ENCODE data around the gene MESP1. TPM values are rescaled to one million over a fixed set of nuclear protein-coding genes. Genes with fewer than 3 reads are reported as not detected.
A peak's percentile ranks its signal among the peaks of the same experiment; 100 is the strongest.
"Not testable (repeated sequence)": the region's sequence is repeated elsewhere in the genome, so short reads cannot be mapped to it uniquely, and the experiment has no call there.

The MESP1 gene
- total and polyA plus RNA-seq, 4 donors = 0.49 to 1.2 (median 0.63) TPM; not detected in 1

- Histone ChIP-seq H3K4me1 (ENCODE audit: control insufficient read depth in 1 of 2, insufficient read depth in 2 of 2, low read length in 2 of 2) (no peaks in the 10 kb centered on the region), H3K4me3 (ENCODE audit: low read length in 2 of 2) (no peak overlapping the region), H3K27ac (ENCODE audit: low read depth in 1 of 2, low read length in 2 of 2) (no peak overlapping the region), H3K27me3 (ENCODE audit: control insufficient read depth in 1 of 2, insufficient read depth in 2 of 2, low read length in 1 of 2) (no peaks in the 10 kb centered on the region), H3K36me3 (ENCODE audit: control insufficient read depth in 1 of 2, insufficient read depth in 2 of 2, low read length in 1 of 2) (no peaks in the 10 kb centered on the region), H3K9me3 (ENCODE audit: control insufficient read depth, low read length) (no peaks in the 10 kb centered on the region)
- peak in 1 of 2 donors; percentile 24 for DNase-seq
- intact Hi-C loops (cut with DNase I) = no loop called here
- ATAC-seq (ENCODE audit: low FRiP score) = no peak
- 90% methylated on average over 16 of the region's 16 CpGs for WGBS, 2 donors
These were observed 39.6 kb upstream of the MESP1 start for GRCh38 chr15:89790661-89791060.

GRCh38 chr15:89790206-89790605 lies 39.2 kb upstream of the MESP1 start:
- ATAC-seq (ENCODE audit: low FRiP score) (no peak), DNase-seq (peak in 1 of 2 donors; percentile 21)
- no peaks in the 10 kb centered on the region for H3K4me1 ChIP-seq (ENCODE audit: control insufficient read depth in 1 of 2, insufficient read depth in 2 of 2, low read length in 2 of 2)
- no peaks in the 10 kb centered on the region for H3K27me3 ChIP-seq (ENCODE audit: control insufficient read depth in 1 of 2, insufficient read depth in 2 of 2, low read length in 1 of 2)
- no peaks in the 10 kb centered on the region for H3K9me3 ChIP-seq (ENCODE audit: control insufficient read depth, low read length)
- intact Hi-C loops (cut with DNase I) = no loop called here
- H3K27ac ChIP-seq (ENCODE audit: low read depth in 1 of 2, low read length in 2 of 2) = no peak overlapping the region
- no peak overlapping the region for H3K4me3 ChIP-seq (ENCODE audit: low read length in 2 of 2)
- 77 to 87% methylated on average over 10 of the region's 10 CpGs for WGBS, 2 donors
- H3K36me3 ChIP-seq (ENCODE audit: control insufficient read depth in 1 of 2, insufficient read depth in 2 of 2, low read length in 1 of 2) = no peaks in the 10 kb centered on the region

- ATAC-seq (ENCODE audit: low FRiP score); H3K27ac ChIP-seq (ENCODE audit: low read depth in 1 of 2, low read length in 2 of 2); H3K36me3 ChIP-seq (ENCODE audit: control insufficient read depth in 1 of 2, insufficient read depth in 2 of 2, low read length in 1 of 2); H3K4me1 ChIP-seq (ENCODE audit: control insufficient read depth in 1 of 2, insufficient read depth in 2 of 2, low read length in 2 of 2); intact Hi-C loops (cut with DNase I); H3K27me3 ChIP-seq (ENCODE audit: control insufficient read depth in 1 of 2, insufficient read depth in 2 of 2, low read length in 1 of 2); H3K9me3 ChIP-seq (ENCODE audit: control insufficient read depth, low read length); H3K4me3 ChIP-seq (ENCODE audit: low read length in 2 of 2): not testable (repeated sequence)
- DNase-seq = peak in 1 of 2 donors; percentile 12
- WGBS, 2 donors = 94 to 97% methylated on average over 4 of the region's 4 CpGs
These were observed 37.5 kb upstream of the MESP1 start for GRCh38 chr15:89788585-89788984.

- WGBS, 2 donors = 93 to 95% methylated on average over 3 of the region's 3 CpGs
- Histone ChIP-seq H3K27ac (ENCODE audit: low read depth in 1 of 2, low read length in 2 of 2) (no peak overlapping the region), H3K4me1 (ENCODE audit: control insufficient read depth in 1 of 2, insufficient read depth in 2 of 2, low read length in 2 of 2) (no peaks in the 10 kb centered on the region), H3K9me3 (ENCODE audit: control insufficient read depth, low read length) (no peaks in the 10 kb centered on the region), H3K36me3 (ENCODE audit: control insufficient read depth in 1 of 2, insufficient read depth in 2 of 2, low read length in 1 of 2) (no peaks in the 10 kb centered on the region), H3K4me3 (ENCODE audit: low read length in 2 of 2) (no peak overlapping the region), H3K27me3 (ENCODE audit: control insufficient read depth in 1 of 2, insufficient read depth in 2 of 2, low read length in 1 of 2) (no peaks in the 10 kb centered on the region)
- intact Hi-C loops (cut with DNase I) = no loop called here
- ATAC-seq (ENCODE audit: low FRiP score) = no peak
- DNase-seq = no peak
These were observed 36.9 kb upstream of the MESP1 start for GRCh38 chr15:89787944-89788343.

- Histone ChIP-seq H3K36me3 (ENCODE audit: control insufficient read depth in 1 of 2, insufficient read depth in 2 of 2, low read length in 1 of 2) (no peaks in the 10 kb centered on the region), H3K9me3 (ENCODE audit: control insufficient read depth, low read length) (no peaks in the 10 kb centered on the region), H3K27ac (ENCODE audit: low read depth in 1 of 2, low read length in 2 of 2) (no peak overlapping the region), H3K4me3 (ENCODE audit: low read length in 2 of 2) (no peak overlapping the region), H3K27me3 (ENCODE audit: control insufficient read depth in 1 of 2, insufficient read depth in 2 of 2, low read length in 1 of 2) (no peaks in the 10 kb centered on the region), H3K4me1 (ENCODE audit: control insufficient read depth in 1 of 2, insufficient read depth in 2 of 2, low read length in 2 of 2) (no peaks in the 10 kb centered on the region)
- intact Hi-C loops (cut with DNase I) = no loop called here
- no peak for DNase-seq
- no peak for ATAC-seq (ENCODE audit: low FRiP score)
These were observed 34.7 kb upstream of the MESP1 start for GRCh38 chr15:89785774-89786140.

- H3K4me3 ChIP-seq (ENCODE audit: low read length in 2 of 2) = no peak overlapping the region
These were observed 34.2 kb upstream of the MESP1 start for GRCh38 chr15:89785064-89785773.

GRCh38 chr15:89784686-89784960 lies 33.6 kb upstream of the MESP1 start:
- DNase-seq = no peak
- no peaks in the 10 kb centered on the region for H3K4me1 ChIP-seq (ENCODE audit: control insufficient read depth in 1 of 2, insufficient read depth in 2 of 2, low read length in 2 of 2)
- no peak overlapping the region for H3K27ac ChIP-seq (ENCODE audit: low read depth in 1 of 2, low read length in 2 of 2)
- no peaks in the 10 kb centered on the region for H3K36me3 ChIP-seq (ENCODE audit: control insufficient read depth in 1 of 2, insufficient read depth in 2 of 2, low read length in 1 of 2)
- WGBS, 2 donors = 92 to 93% methylated on average over 7 of the region's 7 CpGs
- H3K27me3 ChIP-seq (ENCODE audit: control insufficient read depth in 1 of 2, insufficient read depth in 2 of 2, low read length in 1 of 2) = no peaks in the 10 kb centered on the region
- no peaks in the 10 kb centered on the region for H3K9me3 ChIP-seq (ENCODE audit: control insufficient read depth, low read length)
- ATAC-seq (ENCODE audit: low FRiP score) = no peak
- intact Hi-C loops (cut with DNase I) = no loop called here
- H3K4me3 ChIP-seq (ENCODE audit: low read length in 2 of 2) = no peak overlapping the region

More at GRCh38 chr15:89785064-89785773, 34.2 kb upstream of the MESP1 start:
- H3K4me1 ChIP-seq (ENCODE audit: control insufficient read depth in 1 of 2, insufficient read depth in 2 of 2, low read length in 2 of 2) = no peaks in the 10 kb centered on the region
- intact Hi-C loops (cut with DNase I) = no loop called here
- H3K27me3 ChIP-seq (ENCODE audit: control insufficient read depth in 1 of 2, insufficient read depth in 2 of 2, low read length in 1 of 2) = no peaks in the 10 kb centered on the region
- no peak overlapping the region for H3K27ac ChIP-seq (ENCODE audit: low read depth in 1 of 2, low read length in 2 of 2)
- WGBS, 2 donors = 88 to 90% methylated on average over 13 of the region's 13 CpGs
- DNase-seq (no peak), ATAC-seq (ENCODE audit: low FRiP score) (no peak)
- no peaks in the 10 kb centered on the region for H3K36me3 ChIP-seq (ENCODE audit: control insufficient read depth in 1 of 2, insufficient read depth in 2 of 2, low read length in 1 of 2)
- H3K9me3 ChIP-seq (ENCODE audit: control insufficient read depth, low read length) = no peaks in the 10 kb centered on the region

- Histone ChIP-seq H3K27ac (ENCODE audit: low read depth in 1 of 2, low read length in 2 of 2) (no peak overlapping the region), H3K27me3 (ENCODE audit: control insufficient read depth in 1 of 2, insufficient read depth in 2 of 2, low read length in 1 of 2) (no peaks in the 10 kb centered on the region), H3K4me3 (ENCODE audit: low read length in 2 of 2) (no peak overlapping the region), H3K9me3 (ENCODE audit: control insufficient read depth, low read length) (no peaks in the 10 kb centered on the region), H3K4me1 (ENCODE audit: control insufficient read depth in 1 of 2, insufficient read depth in 2 of 2, low read length in 2 of 2) (no peaks in the 10 kb centered on the region), H3K36me3 (ENCODE audit: control insufficient read depth in 1 of 2, insufficient read depth in 2 of 2, low read length in 1 of 2) (no peaks in the 10 kb centered on the region)
- intact Hi-C loops (cut with DNase I) = no loop called here
- DNase-seq = no peak
- peak; percentile 40 for ATAC-seq (ENCODE audit: low FRiP score)
- 94 to 95% methylated on average over 15 of the region's 15 CpGs for WGBS, 2 donors
These were observed 33.0 kb upstream of the MESP1 start for GRCh38 chr15:89783861-89784685.
